Spleen (tissue), 11 donors: Measurements from ENCODE around the gene MICB. TPM values are rescaled to one million over a fixed set of nuclear protein-coding genes. Genes with fewer than 3 reads are reported as not detected.

Source experiments
- DNase-seq: peaks from one replicate; pipeline ENCODE4 v3.0.0-alpha.2; 2020
- H3K27ac ChIP-seq, 8 donors: fragments of 200-600 bp; sonication (generic) in 7 of 8; 1 replicate in 4 of 8; 2 replicates in 4 of 8; pipeline versions ENCODE4 v1.5.0 to v1.8.0; 2016 to 2021; ENCODE audit warnings: inconsistent platforms in 4 of 8, mild to moderate bottlenecking in 4 of 8, moderate library complexity in 1 of 8
- H3K27me3 ChIP-seq, 7 donors: fragments of 200-600 bp; sonication (generic) in 6 of 7; replicated peaks in 1 of 7; 1 replicate in 4 of 7; 2 replicates in 3 of 7; pipeline versions ENCODE4 v1.5.0 to v1.8.0; 2016 to 2021; ENCODE audit warnings: inconsistent platforms in 3 of 7, mild to moderate bottlenecking in 1 of 7
- H3K36me3 ChIP-seq, 6 donors: fragments of 200-600 bp; sonication (generic) in 5 of 6; 1 replicate in 4 of 6; 2 replicates in 2 of 6; pipeline versions ENCODE4 v1.5.0 to v1.8.0; 2016 to 2021; ENCODE audit warnings: inconsistent platforms in 2 of 6
- H3K4me1 ChIP-seq, 6 donors: fragments of 200-600 bp; sonication (generic) in 5 of 6; 1 replicate in 3 of 6; 2 replicates in 3 of 6; pipeline versions ENCODE4 v1.5.0 to v1.8.0; 2016 to 2021; ENCODE audit warnings: inconsistent platforms in 3 of 6
- H3K4me3 ChIP-seq, 8 donors: fragments of 200-600 bp; sonication (generic) in 7 of 8; 1 replicate in 4 of 8; 2 replicates in 4 of 8; pipeline versions ENCODE4 v1.5.0 to v1.8.0; 2016 to 2021; ENCODE audit warnings: inconsistent platforms in 4 of 8, mild to moderate bottlenecking in 4 of 8, moderate library complexity in 2 of 8
- H3K9me3 ChIP-seq, 8 donors: fragments of 200-600 bp; sonication (generic) in 7 of 8; 1 replicate in 4 of 8; 2 replicates in 4 of 8; pipeline versions ENCODE4 v1.5.0 to v1.8.0; 2016 to 2021; ENCODE audit warnings: inconsistent platforms in 4 of 8
- CTCF ChIP-seq, 11 experiments: fragments of 200-600 bp in 7 of 11; fragments of 450-650 bp in 4 of 11; sonication (generic) in 4 of 11; IDR thresholded peaks in 8 of 11; conservative IDR thresholded peaks in 3 of 11; 1 replicate in 7 of 11; 2 replicates in 4 of 11; pipeline versions ENCODE4 v1.4.0 to v1.8.0; 2016 to 2021; ENCODE audit warnings: antibody characterized with exemption in 11 of 11, inconsistent platforms in 4 of 11, mild to moderate bottlenecking in 1 of 11
- POLR2A ChIP-seq, 3 donors: fragments of 450-650 bp; IDR thresholded peaks; one replicate each; pipeline ENCODE4 v1.5.1; 2017; ENCODE audit warnings: antibody characterized with exemption in 3 of 3, mild to moderate bottlenecking in 1 of 3
- POLR2AphosphoS5 ChIP-seq, 3 donors: sonication (generic); formaldehyde crosslinking; IDR thresholded peaks; one replicate each; pipeline ENCODE4 v1.5.1; 2017; ENCODE audit warnings: antibody characterized with exemption in 3 of 3
- WGBS, 5 donors: extraction: QIAGEN DNeasy Blood & Tissue Kit in 3 of 5; methylation state at CpG; one replicate each; pipeline versions ENCODE4 v1.1.5 to v1.1.7; 2013 to 2018; 5-methylcytosine and 5-hydroxymethylcytosine counted together
- intact Hi-C: fragments of 100-400 bp; cut with DNase I; formaldehyde crosslinking; loops from one replicate; pipeline ENCODE4 v1.15.0; 2023; ENCODE audit warnings: low total_unique reads
- polyA plus RNA-seq, 3 donors: library from polyadenylated mRNA; stranded (reverse); fragments of 200-250 nt; gene quantifications; one replicate each; pipeline ENCODE4 v1.2.1, GENCODE V29; 2013
- small RNA-seq, 4 donors: library from RNA; depleted of rRNA; stranded (forward); fragments of <200 nt; gene quantifications; one replicate each; pipeline ENCODE3, GENCODE V24; 2016
- total RNA-seq, 7 donors: library from RNA; depleted of rRNA in 3 of 7; stranded (reverse); fragments of >200 nt in 3 of 7; fragmentation: NEBNext Ultra II Directional in 4 of 7; extraction: Animal tissue kit (Norgen Biotek cat#: 25700) in 4 of 7; gene quantifications; one replicate each; pipeline versions ENCODE4 v1.1.0 to v1.2.1, GENCODE V29; 2016 to 2021
- donor health status: healthy with polysubstance abuse.
- donor health status: DM: no; HTN: no; CAD: no; lungs with moderate emphysema.
- donor health status: DM: no; HTN: no; CAD: no.
- donor health status: Bipolar disorder and iron deficiency.
- donor health status: healthy.
- donor health status: DM: no; HTN: no; CAD: no.
- donor health status: DM: yes; HTN: yes; CAD: no.

MICB gene
- total and polyA plus RNA-seq, 10 donors = 6.9 to 21.4 (median 14.8) TPM

- peaks cover 0 to 26% (median 0%) of the 10 kb centered on the region in 6 donors for H3K36me3 ChIP-seq
- intact Hi-C loops = no loop called here
- peak overlapping the region in 7 of 8 donors; percentile 1 to 64 (median 26) for H3K4me3 ChIP-seq
- WGBS, 5 donors = 10 to 32% (median 23%) methylated on average over 14 of the region's 14 CpGs
- TF ChIP-seq POLR2A (IDR thresholded peaks at IDR 0.05) = peak in 1 of 3 donors; percentile 27
- no peak for TF ChIP-seq CTCF (IDR thresholded peaks at IDR 0.05 in 8 of 11, conservative IDR thresholded peaks at IDR 0.05 in 3 of 11)
- TF ChIP-seq POLR2AphosphoS5 (IDR thresholded peaks at IDR 0.05) = peak in 2 of 3 donors; percentile 67 to 72
- H3K9me3 ChIP-seq = no peaks in the 10 kb centered on the region
- H3K4me1 ChIP-seq = peaks cover 76 to 99% (median 84%) of the 10 kb centered on the region in 6 donors
- peak; percentile 88 for DNase-seq
- no peaks in the 10 kb centered on the region for H3K27me3 ChIP-seq
- H3K27ac ChIP-seq = peak overlapping the region; percentile 75 to 92 (median 90)
These were observed 60.9 kb downstream of the MICB start for GRCh38 chr6:31558631-31559500.

- H3K4me1 ChIP-seq = peaks cover 76 to 99% (median 85%) of the 10 kb centered on the region in 6 donors
- intact Hi-C loops = no loop called here
- no peaks in the 10 kb centered on the region for H3K9me3 ChIP-seq
- H3K4me3 ChIP-seq = peak overlapping the region in 7 of 8 donors; percentile 1 to 64 (median 26)
- H3K36me3 ChIP-seq = peaks cover 0 to 20% (median 0%) of the 10 kb centered on the region in 6 donors
- no peaks in the 10 kb centered on the region for H3K27me3 ChIP-seq
- no peak for TF ChIP-seq POLR2A (IDR thresholded peaks at IDR 0.05)
- H3K27ac ChIP-seq = peak overlapping the region; percentile 75 to 92 (median 90)
- 17 to 31% (median 20%) methylated on average over 4 of the region's 4 CpGs for WGBS, 5 donors
- no peak for DNase-seq
These were observed 61.6 kb downstream of the MICB start for GRCh38 chr6:31559606-31559957.

GRCh38 chr6:31559958-31560696 is 62.2 kb downstream of the MICB start:
- intact Hi-C loops = no loop called here
- H3K27ac ChIP-seq = peak overlapping the region; percentile 75 to 92 (median 90)
- H3K9me3 ChIP-seq = no peaks in the 10 kb centered on the region
- H3K4me1 ChIP-seq = peaks cover 76 to 99% (median 85%) of the 10 kb centered on the region in 6 donors
- H3K4me3 ChIP-seq = peak overlapping the region in 7 of 8 donors; percentile 4 to 64 (median 26)
- TF ChIP-seq POLR2A (IDR thresholded peaks at IDR 0.05) (no peak), CTCF (IDR thresholded peaks at IDR 0.05 in 8 of 11, conservative IDR thresholded peaks at IDR 0.05 in 3 of 11) (peak in 3 of 11 experiments; percentile 7 to 30 (median 22)), POLR2AphosphoS5 (IDR thresholded peaks at IDR 0.05) (peak; percentile 72 to 93 (median 92))
- 2 to 14% (median 8%) methylated on average over 7 of the region's 7 CpGs for WGBS, 5 donors
- DNase-seq = peak; percentile 94
- no peaks in the 10 kb centered on the region for H3K27me3 ChIP-seq
- peaks cover 0 to 20% (median 0%) of the 10 kb centered on the region in 6 donors for H3K36me3 ChIP-seq

- no peak for DNase-seq
- intact Hi-C loops = no loop called here
- peak overlapping the region in 2 of 8 donors; percentile 26 to 64 for H3K4me3 ChIP-seq
- H3K9me3 ChIP-seq = no peaks in the 10 kb centered on the region
- TF ChIP-seq POLR2AphosphoS5 (IDR thresholded peaks at IDR 0.05) (no peak), CTCF (IDR thresholded peaks at IDR 0.05 in 8 of 11, conservative IDR thresholded peaks at IDR 0.05 in 3 of 11) (no peak), POLR2A (IDR thresholded peaks at IDR 0.05) (no peak)
- H3K4me1 ChIP-seq = peaks cover 75 to 100% (median 83%) of the 10 kb centered on the region in 6 donors
- peaks cover 0 to 20% (median 0%) of the 10 kb centered on the region in 6 donors for H3K36me3 ChIP-seq
- peak overlapping the region; percentile 75 to 92 (median 90) for H3K27ac ChIP-seq
- no peaks in the 10 kb centered on the region for H3K27me3 ChIP-seq
These were observed 62.7 kb downstream of the MICB start for GRCh38 chr6:31560697-31561058.

Small RNA genes lying within 50 kb of the gene (small RNA-seq; reads per million reads assigned to genes)
- gene AL663061.1 (0 reads per million in 4 donors), gene RF00019 (0 reads per million in 4 donors), gene SNORD117 (202 to 402 (median 277) reads per million in 4 donors), gene SNORD84 (0 reads per million in 4 donors)

Other genes with a start within 250 kb of the MICB start
- 1,000 to 10,000 TPM in 5 of 7 donors, 100 to 1,000 TPM in 2; 484 to 2,036 (median 1,738) TPM for gene HLA-C, start 226.1 kb upstream of the MICB start, total RNA-seq
- 100 to 1,000 TPM; 368 to 960 (median 400) TPM for gene HLA-C, start 226.1 kb upstream of the MICB start, polyA plus RNA-seq
- gene HLA-B, start 141.0 kb upstream of the MICB start, total RNA-seq = 1,000 to 10,000 TPM; 3,415 to 5,675 (median 4,969) TPM
- gene HLA-B, start 141.0 kb upstream of the MICB start, polyA plus RNA-seq = 1,000 to 10,000 TPM; 2,503 to 3,140 (median 2,736) TPM
- 10 to 100 TPM; 14.6 to 19.7 (median 15.2) TPM for gene MICA, start 94.5 kb upstream of the MICB start, total RNA-seq
- gene MICA, start 94.5 kb upstream of the MICB start, polyA plus RNA-seq = 10 to 100 TPM in 2 of 3 donors, 1 to 10 TPM in 1; 7.8 to 27.4 (median 17.0) TPM
- not detected for gene MCCD1, start 30.8 kb downstream of the MICB start, total RNA-seq
- not detected for gene MCCD1, start 30.8 kb downstream of the MICB start, polyA plus RNA-seq
- 100 to 1,000 TPM; 291 to 417 (median 354) TPM for gene DDX39B, start 43.9 kb downstream of the MICB start, total RNA-seq
- gene DDX39B, start 43.9 kb downstream of the MICB start, polyA plus RNA-seq = 100 to 1,000 TPM; 316 to 768 (median 493) TPM
- gene ATP6V1G2, start 48.5 kb downstream of the MICB start, total RNA-seq = 1 to 10 TPM; 2.0 to 3.7 (median 2.7) TPM
- gene ATP6V1G2, start 48.5 kb downstream of the MICB start, polyA plus RNA-seq = 1 to 10 TPM; 1.9 to 2.7 (median 2.2) TPM
- gene NFKBIL1, start 49.5 kb downstream of the MICB start, total RNA-seq = 10 to 100 TPM; 11.0 to 36.3 (median 19.4) TPM
- gene NFKBIL1, start 49.5 kb downstream of the MICB start, polyA plus RNA-seq = 10 to 100 TPM; 16.9 to 24.2 (median 19.3) TPM
- 10 to 100 TPM in 1 of 7 donors, 1 to 10 TPM in 6; 2.4 to 14.4 (median 5.1) TPM for gene LTA, start 74.1 kb downstream of the MICB start, total RNA-seq
- 1 to 10 TPM; 6.8 to 9.2 (median 7.3) TPM for gene LTA, start 74.1 kb downstream of the MICB start, polyA plus RNA-seq
- gene TNF, start 77.4 kb downstream of the MICB start, total RNA-seq = 10 to 100 TPM in 5 of 7 donors, 1 to 10 TPM in 2; 6.5 to 18.3 (median 11.6) TPM
- gene TNF, start 77.4 kb downstream of the MICB start, polyA plus RNA-seq = 10 to 100 TPM in 2 of 3 donors, 1 to 10 TPM in 1; 5.5 to 17.3 (median 13.3) TPM
- gene LTB, start 84.3 kb downstream of the MICB start, total RNA-seq = 100 to 1,000 TPM in 6 of 7 donors, 10 to 100 TPM in 1; 83.0 to 403 (median 162) TPM
- 1,000 to 10,000 TPM in 1 of 3 donors, 100 to 1,000 TPM in 2; 804 to 1,256 (median 838) TPM for gene LTB, start 84.3 kb downstream of the MICB start, polyA plus RNA-seq
- 100 to 1,000 TPM; 139 to 268 (median 217) TPM for gene LST1, start 88.1 kb downstream of the MICB start, total RNA-seq
- 100 to 1,000 TPM; 128 to 214 (median 203) TPM for gene LST1, start 88.1 kb downstream of the MICB start, polyA plus RNA-seq
- 10 to 100 TPM in 6 of 7 donors, 1 to 10 TPM in 1; 7.8 to 28.1 (median 12.1) TPM for gene NCR3, start 94.9 kb downstream of the MICB start, total RNA-seq
- 10 to 100 TPM; 15.9 to 30.3 (median 25.3) TPM for gene NCR3, start 94.9 kb downstream of the MICB start, polyA plus RNA-seq
- gene AIF1, start 117.1 kb downstream of the MICB start, total RNA-seq = 100 to 1,000 TPM; 258 to 479 (median 310) TPM
- 100 to 1,000 TPM; 258 to 416 (median 312) TPM for gene AIF1, start 117.1 kb downstream of the MICB start, polyA plus RNA-seq
- gene PRRC2A, start 122.6 kb downstream of the MICB start, total RNA-seq = 100 to 1,000 TPM; 119 to 198 (median 176) TPM
- 100 to 1,000 TPM in 2 of 3 donors, 10 to 100 TPM in 1; 84.1 to 151 (median 146) TPM for gene PRRC2A, start 122.6 kb downstream of the MICB start, polyA plus RNA-seq
- gene BAG6, start 154.5 kb downstream of the MICB start, total RNA-seq = 100 to 1,000 TPM; 211 to 328 (median 260) TPM
- 100 to 1,000 TPM; 195 to 311 (median 310) TPM for gene BAG6, start 154.5 kb downstream of the MICB start, polyA plus RNA-seq
- gene APOM, start 157.7 kb downstream of the MICB start, total RNA-seq = 1 to 10 TPM in 6 of 7 donors, under 1 TPM in 1; 0.66 to 3.9 (median 2.5) TPM
- 1 to 10 TPM; 4.7 to 9.7 (median 7.5) TPM for gene APOM, start 157.7 kb downstream of the MICB start, polyA plus RNA-seq
- gene C6orf47, start 162.6 kb downstream of the MICB start, total RNA-seq = 10 to 100 TPM; 24.1 to 37.4 (median 28.6) TPM
- 10 to 100 TPM; 12.2 to 22.6 (median 13.4) TPM for gene C6orf47, start 162.6 kb downstream of the MICB start, polyA plus RNA-seq
- gene GPANK1, start 166.9 kb downstream of the MICB start, total RNA-seq = 10 to 100 TPM; 12.7 to 21.3 (median 17.4) TPM
- gene GPANK1, start 166.9 kb downstream of the MICB start, polyA plus RNA-seq = 10 to 100 TPM; 12.4 to 19.2 (median 14.8) TPM
- 100 to 1,000 TPM; 122 to 294 (median 150) TPM for gene CSNK2B, start 167.9 kb downstream of the MICB start, total RNA-seq
- 100 to 1,000 TPM; 132 to 163 (median 139) TPM for gene CSNK2B, start 167.9 kb downstream of the MICB start, polyA plus RNA-seq
- gene LY6G5B, start 171.8 kb downstream of the MICB start, total RNA-seq = 10 to 100 TPM; 11.0 to 25.3 (median 16.3) TPM
- 1 to 10 TPM; 3.0 to 5.8 (median 3.7) TPM for gene LY6G5B, start 171.8 kb downstream of the MICB start, polyA plus RNA-seq
- 1 to 10 TPM; 3.3 to 7.9 (median 5.8) TPM for gene LY6G5C, start 182.9 kb downstream of the MICB start, total RNA-seq
- gene LY6G5C, start 182.9 kb downstream of the MICB start, polyA plus RNA-seq = 1 to 10 TPM; 3.3 to 4.3 (median 3.5) TPM
- gene ABHD16A, start 205.2 kb downstream of the MICB start, total RNA-seq = 10 to 100 TPM; 55.8 to 80.7 (median 71.1) TPM
- gene ABHD16A, start 205.2 kb downstream of the MICB start, polyA plus RNA-seq = 10 to 100 TPM; 30.2 to 42.3 (median 34.4) TPM
- 1 to 10 TPM; 1.6 to 4.9 (median 2.2) TPM for gene LY6G6F, start 208.7 kb downstream of the MICB start, total RNA-seq
- under 1 TPM; 0.11 to 0.68 (median 0.35) TPM for gene LY6G6F, start 208.7 kb downstream of the MICB start, polyA plus RNA-seq
- gene LY6G6D, start 217.2 kb downstream of the MICB start, total RNA-seq = not detected
- gene LY6G6D, start 217.2 kb downstream of the MICB start, polyA plus RNA-seq = not detected
- gene LY6G6C, start 223.6 kb downstream of the MICB start, total RNA-seq = under 1 TPM in 2 of 7 donors, not detected in 5; 0.49 to 0.77 TPM
- not detected for gene LY6G6C, start 223.6 kb downstream of the MICB start, polyA plus RNA-seq
- gene MPIG6B, start 225.2 kb downstream of the MICB start, total RNA-seq = 10 to 100 TPM in 4 of 7 donors, 1 to 10 TPM in 3; 7.9 to 15.1 (median 10.6) TPM
- gene MPIG6B, start 225.2 kb downstream of the MICB start, polyA plus RNA-seq = under 1 TPM; 0.46 to 0.61 (median 0.48) TPM
- 100 to 1,000 TPM in 1 of 7 donors, 10 to 100 TPM in 6; 63.0 to 116 (median 72.3) TPM for gene DDAH2, start 231.2 kb downstream of the MICB start, total RNA-seq
- gene DDAH2, start 231.2 kb downstream of the MICB start, polyA plus RNA-seq = 10 to 100 TPM; 67.1 to 84.7 (median 81.0) TPM
- gene CLIC1, start 238.4 kb downstream of the MICB start, total RNA-seq = 100 to 1,000 TPM; 296 to 392 (median 326) TPM
- gene CLIC1, start 238.4 kb downstream of the MICB start, polyA plus RNA-seq = 100 to 1,000 TPM; 321 to 447 (median 388) TPM
- 10 to 100 TPM; 20.2 to 35.2 (median 27.6) TPM for gene MSH5, start 241.9 kb downstream of the MICB start, total RNA-seq
- gene MSH5, start 241.9 kb downstream of the MICB start, polyA plus RNA-seq = 10 to 100 TPM; 11.2 to 26.7 (median 23.1) TPM